ENCODE data around the gene FAM13B.
"Not testable (repeated sequence)": the region's sequence is repeated elsewhere in the genome, so short reads cannot be mapped to it uniquely, and the experiment has no call there.

FAM13B gene

GRCh38 chr5:138052718-138053117 lies 19.8 kb upstream of the FAM13B start:
- not testable (repeated sequence) for H3K9me3 ChIP-seq (ENCODE audit: low read length); H3K36me3 ChIP-seq (ENCODE audit: insufficient read depth, low read length); H3K4me3 ChIP-seq (ENCODE audit: low read length); H3K27me3 ChIP-seq (ENCODE audit: insufficient read depth, low read length); H2AFZ ChIP-seq (ENCODE audit: low read depth, low read length)
- peaks cover 10% of the 10 kb centered on the region for H3K4me1 ChIP-seq (ENCODE audit: insufficient read depth, low read length)

- Histone ChIP-seq H3K9me3 (ENCODE audit: low read length) (no peaks in the 10 kb centered on the region), H3K27me3 (ENCODE audit: insufficient read depth, low read length) (no peaks in the 10 kb centered on the region), H3K36me3 (ENCODE audit: insufficient read depth, low read length) (no peaks in the 10 kb centered on the region), H3K4me1 (ENCODE audit: insufficient read depth, low read length) (peaks cover 10% of the 10 kb centered on the region), H2AFZ (ENCODE audit: low read depth, low read length) (no peak overlapping the region), H3K4me3 (ENCODE audit: low read length) (no peak overlapping the region)
Measured at GRCh38 chr5:138051441-138052296, 18.8 kb upstream of the FAM13B start.

DNA sequence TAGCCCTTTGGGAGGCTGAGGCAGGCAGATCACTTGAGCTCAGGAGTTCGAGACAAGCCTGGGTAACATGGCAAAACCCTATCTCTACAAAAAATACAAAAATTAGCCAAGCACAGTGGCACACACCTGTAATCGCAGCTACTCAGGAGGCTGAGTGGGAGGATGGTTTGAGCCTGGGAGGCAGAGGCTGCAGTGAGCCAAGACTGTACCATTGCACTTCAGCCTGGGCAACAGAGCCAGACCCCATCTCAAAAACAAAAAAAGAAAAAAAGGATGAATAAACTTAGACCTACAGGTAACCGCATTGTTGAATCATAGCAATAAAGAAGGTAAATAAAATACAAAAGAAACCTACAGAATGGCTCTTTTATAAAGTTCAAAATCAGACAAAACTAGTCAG lies 12.4 kb upstream of the FAM13B start:
- not testable (repeated sequence) for H3K4me3 ChIP-seq (ENCODE audit: low read length); H2AFZ ChIP-seq (ENCODE audit: low read depth, low read length); H3K27me3 ChIP-seq (ENCODE audit: insufficient read depth, low read length); H3K36me3 ChIP-seq (ENCODE audit: insufficient read depth, low read length); H3K9me3 ChIP-seq (ENCODE audit: low read length); H3K4me1 ChIP-seq (ENCODE audit: insufficient read depth, low read length)

- Histone ChIP-seq H3K4me1 (ENCODE audit: insufficient read depth, low read length) (peaks cover 3% of the 10 kb centered on the region), H3K4me3 (ENCODE audit: low read length) (no peak overlapping the region), H3K9me3 (ENCODE audit: low read length) (no peaks in the 10 kb centered on the region), H2AFZ (ENCODE audit: low read depth, low read length) (no peak overlapping the region), H3K27me3 (ENCODE audit: insufficient read depth, low read length) (no peaks in the 10 kb centered on the region), H3K36me3 (ENCODE audit: insufficient read depth, low read length) (no peaks in the 10 kb centered on the region)
Measured at GRCh38 chr5:138038826-138039225, 5.9 kb upstream of the FAM13B start.

DNA sequence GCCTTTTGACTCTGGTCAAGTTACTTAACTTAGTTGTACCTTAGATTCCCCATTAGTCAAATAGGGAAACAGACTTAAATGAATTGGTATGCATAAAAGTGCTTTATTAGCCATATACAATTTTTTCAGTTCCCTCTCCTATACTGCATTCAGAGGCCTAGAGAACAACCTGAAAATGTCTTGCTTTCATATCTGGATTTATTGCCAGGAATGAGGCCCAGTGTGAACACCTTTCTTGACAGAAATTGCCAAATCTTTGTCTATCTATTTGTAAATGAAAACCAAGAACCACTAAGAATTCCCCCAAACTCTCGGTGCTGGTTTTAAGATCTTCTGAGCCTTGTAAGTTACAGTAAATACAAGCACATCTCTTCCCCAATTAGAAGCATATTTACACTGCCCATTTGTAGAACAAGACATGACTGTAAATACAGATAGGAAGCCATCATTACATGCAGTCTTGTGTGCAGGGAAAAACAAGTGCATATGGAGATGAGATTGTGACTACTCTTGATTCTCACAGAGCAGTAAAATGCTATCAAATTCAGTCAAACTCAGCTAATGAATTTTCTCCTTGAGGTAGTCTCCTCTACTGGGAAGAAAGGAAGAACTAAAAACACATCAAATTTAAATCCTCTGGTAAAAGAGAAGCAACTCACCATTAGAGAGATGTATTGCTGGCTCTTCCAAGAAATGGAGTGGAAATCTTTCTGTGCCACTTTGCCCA lies 5.2 kb upstream of the FAM13B start:
- Histone ChIP-seq H3K4me1 (ENCODE audit: insufficient read depth, low read length) (peaks cover 9% of the 10 kb centered on the region), H3K27me3 (ENCODE audit: insufficient read depth, low read length) (no peaks in the 10 kb centered on the region), H2AFZ (ENCODE audit: low read depth, low read length) (no peak overlapping the region), H3K9me3 (ENCODE audit: low read length) (no peaks in the 10 kb centered on the region), H3K36me3 (ENCODE audit: insufficient read depth, low read length) (no peaks in the 10 kb centered on the region), H3K4me3 (ENCODE audit: low read length) (no peak overlapping the region)

DNA sequence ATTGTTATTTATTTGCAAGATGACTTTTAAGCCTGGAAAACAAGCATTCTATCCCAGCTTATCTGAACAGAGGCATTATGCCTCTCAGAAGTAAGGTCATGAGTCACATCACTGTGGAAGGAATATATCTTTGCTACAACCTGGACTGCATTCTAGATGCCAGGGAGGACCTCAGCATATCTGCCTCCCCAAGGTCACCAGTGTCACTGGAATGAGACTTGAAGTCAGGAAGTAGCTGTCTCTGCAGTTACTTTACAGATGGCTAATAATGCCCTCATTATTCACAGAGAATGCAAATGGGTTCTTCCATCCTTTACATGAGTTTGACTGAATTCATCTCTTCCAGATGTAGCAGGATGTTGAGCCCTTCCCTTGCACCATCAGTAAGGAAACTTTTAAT lies 4.4 kb upstream of the FAM13B start:
- Histone ChIP-seq H3K36me3 (ENCODE audit: insufficient read depth, low read length) (no peaks in the 10 kb centered on the region), H3K4me1 (ENCODE audit: insufficient read depth, low read length) (peaks cover 9% of the 10 kb centered on the region), H3K27me3 (ENCODE audit: insufficient read depth, low read length) (no peaks in the 10 kb centered on the region), H2AFZ (ENCODE audit: low read depth, low read length) (no peak overlapping the region), H3K4me3 (ENCODE audit: low read length) (no peak overlapping the region), H3K9me3 (ENCODE audit: low read length) (no peaks in the 10 kb centered on the region)

DNA sequence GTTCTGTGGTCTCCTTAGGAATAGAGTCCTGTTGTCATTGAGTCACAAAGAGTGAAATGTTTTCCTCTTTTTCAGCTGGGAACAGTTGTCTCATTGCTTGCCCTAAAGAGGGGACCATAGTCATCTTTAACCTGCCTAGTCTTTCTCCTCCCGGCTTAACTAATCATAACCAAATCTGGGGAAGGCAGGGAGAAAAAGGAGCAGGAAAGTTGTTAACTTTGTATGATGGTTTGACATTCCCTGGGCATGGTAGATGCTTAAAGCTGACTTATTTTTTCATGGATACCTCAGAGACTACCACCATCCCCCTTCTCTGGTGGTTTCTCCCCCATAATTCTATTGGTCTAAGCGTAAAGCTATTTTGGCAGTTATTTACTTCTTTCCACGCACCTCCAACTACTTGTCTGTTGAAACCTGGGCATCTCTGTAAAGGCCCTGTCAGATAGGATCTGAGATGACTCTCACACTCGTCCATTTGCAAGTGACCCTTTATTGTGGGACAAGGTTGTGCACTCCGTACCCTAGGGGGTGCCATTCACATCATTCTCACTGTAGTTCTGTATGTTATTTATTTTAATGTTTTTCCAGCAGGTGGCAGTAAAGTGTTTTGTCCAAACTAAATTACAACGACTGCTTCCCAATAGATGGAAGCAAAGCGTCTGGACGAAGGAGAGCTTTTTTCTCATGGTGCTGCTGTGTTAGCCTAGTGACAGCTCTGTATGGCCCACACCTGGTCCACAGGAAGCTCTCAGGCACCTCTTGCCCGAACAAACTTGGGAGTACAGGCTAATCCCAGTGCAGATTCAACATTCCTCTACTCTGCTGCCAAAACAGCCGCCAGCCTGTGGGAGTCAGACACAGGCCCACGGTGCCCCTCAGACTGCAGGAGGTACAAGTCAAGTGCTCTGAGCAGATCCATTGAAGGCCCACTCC lies 3.0 kb upstream of the FAM13B start:
- Histone ChIP-seq H3K4me3 (ENCODE audit: low read length) (no peak overlapping the region), H3K27me3 (ENCODE audit: insufficient read depth, low read length) (no peaks in the 10 kb centered on the region), H3K36me3 (ENCODE audit: insufficient read depth, low read length) (no peaks in the 10 kb centered on the region), H3K4me1 (ENCODE audit: insufficient read depth, low read length) (peaks cover 15% of the 10 kb centered on the region), H2AFZ (ENCODE audit: low read depth, low read length) (peak overlapping the region; percentile 1), H3K9me3 (ENCODE audit: low read length) (no peaks in the 10 kb centered on the region)

DNA sequence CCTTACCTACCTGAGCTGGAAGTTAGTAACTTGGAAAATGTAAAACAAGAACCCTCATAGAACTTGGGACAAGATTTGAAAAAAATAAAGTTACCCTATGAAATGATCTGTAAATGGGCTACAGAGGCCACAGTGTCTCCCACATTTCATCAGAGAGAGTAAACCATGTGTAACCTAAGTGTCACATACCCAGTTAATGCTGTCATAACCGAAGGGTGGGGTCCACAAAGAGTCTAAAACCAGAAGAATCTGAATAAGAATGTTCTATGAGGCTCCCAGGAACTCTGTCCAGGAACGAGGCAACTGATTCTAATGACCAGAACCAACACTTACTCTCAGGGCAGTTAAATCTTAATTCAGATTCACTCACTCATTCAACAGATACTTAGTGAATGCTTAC lies 1.0 kb upstream of the FAM13B start:
- H3K9me3 ChIP-seq (ENCODE audit: low read length): no peaks in the 10 kb centered on the region
- H3K4me1 ChIP-seq (ENCODE audit: insufficient read depth, low read length): peaks cover 16% of the 10 kb centered on the region
- H3K36me3 ChIP-seq (ENCODE audit: insufficient read depth, low read length): peaks cover 2% of the 10 kb centered on the region
- no peaks in the 10 kb centered on the region for H3K27me3 ChIP-seq (ENCODE audit: insufficient read depth, low read length)
- H2AFZ ChIP-seq (ENCODE audit: low read depth, low read length): peak overlapping the region; percentile 96
- peak overlapping the region; percentile 97 for H3K4me3 ChIP-seq (ENCODE audit: low read length)

GRCh38 chr5:138033386-138033808 lies 518 bp upstream of the FAM13B start:
- H2AFZ ChIP-seq (ENCODE audit: low read depth, low read length): peak overlapping the region; percentile 96
- H3K36me3 ChIP-seq (ENCODE audit: insufficient read depth, low read length): peaks cover 2% of the 10 kb centered on the region
- no peaks in the 10 kb centered on the region for H3K9me3 ChIP-seq (ENCODE audit: low read length)
- H3K4me3 ChIP-seq (ENCODE audit: low read length): peak overlapping the region; percentile 97
- H3K4me1 ChIP-seq (ENCODE audit: insufficient read depth, low read length): peaks cover 16% of the 10 kb centered on the region
- no peaks in the 10 kb centered on the region for H3K27me3 ChIP-seq (ENCODE audit: insufficient read depth, low read length)

DNA sequence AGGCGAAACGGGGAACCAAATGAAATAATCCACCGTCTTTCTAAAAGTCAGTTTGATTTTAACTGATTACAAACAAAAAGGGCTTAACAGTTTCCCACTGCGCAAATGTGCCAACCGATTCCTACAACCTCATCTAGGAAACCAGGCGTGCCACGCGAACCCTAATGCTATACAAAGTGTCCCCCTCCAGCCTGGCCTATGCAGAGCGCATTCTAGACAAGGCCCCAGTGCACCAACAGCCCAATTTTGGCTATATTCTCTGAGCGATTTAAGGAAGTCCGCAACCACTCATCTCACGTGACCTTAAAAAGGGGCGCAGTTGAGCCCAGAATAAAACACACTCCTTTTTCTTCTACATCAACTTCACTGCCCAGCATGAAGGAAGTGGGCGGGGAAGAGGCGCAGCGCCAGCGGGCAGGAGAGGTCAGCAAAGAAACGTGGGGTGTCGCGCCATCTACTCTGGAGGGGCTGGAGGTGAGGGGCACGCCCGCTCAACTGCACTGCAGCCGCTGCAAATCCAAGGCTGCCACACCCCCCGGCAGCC lies 779 bp downstream of the FAM13B start:
- Histone ChIP-seq H3K9me3 (ENCODE audit: low read length) (no peaks in the 10 kb centered on the region), H3K27me3 (ENCODE audit: insufficient read depth, low read length) (no peaks in the 10 kb centered on the region), H3K4me1 (ENCODE audit: insufficient read depth, low read length) (peaks cover 16% of the 10 kb centered on the region), H2AFZ (ENCODE audit: low read depth, low read length) (peak overlapping the region; percentile 96), H3K36me3 (ENCODE audit: insufficient read depth, low read length) (peaks cover 2% of the 10 kb centered on the region), H3K4me3 (ENCODE audit: low read length) (peak overlapping the region; percentile 97)

DNA sequence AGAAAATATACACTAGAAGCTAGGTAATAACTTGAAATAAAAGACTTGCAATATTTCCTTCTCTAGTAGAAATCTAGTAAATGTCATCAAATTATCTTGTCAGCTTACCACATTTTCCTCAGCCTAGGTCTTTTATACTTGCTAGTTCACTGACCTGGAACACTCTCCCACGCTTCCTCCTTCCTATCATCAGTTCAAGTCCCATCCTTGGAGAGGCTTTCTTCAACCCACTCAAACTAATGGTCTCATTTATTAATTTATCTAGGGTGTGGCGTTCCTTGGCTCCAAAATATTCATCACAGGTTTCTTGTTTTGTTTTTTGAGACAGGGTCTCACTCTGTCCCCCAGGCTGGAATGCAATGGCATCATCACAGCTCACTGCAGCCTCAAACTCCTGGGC lies 2.9 kb downstream of the FAM13B start:
- H3K9me3 ChIP-seq (ENCODE audit: low read length): no peaks in the 10 kb centered on the region

GRCh38 chr5:138029501-138029900 lies 3.4 kb downstream of the FAM13B start:
- no peak overlapping the region for H3K4me3 ChIP-seq (ENCODE audit: low read length)

More for the DNA sequence above, 2.9 kb downstream of the FAM13B start:
- Histone ChIP-seq H3K27me3 (ENCODE audit: insufficient read depth, low read length) (no peaks in the 10 kb centered on the region), H3K36me3 (ENCODE audit: insufficient read depth, low read length) (peaks cover 2% of the 10 kb centered on the region), H2AFZ (ENCODE audit: low read depth, low read length) (no peak overlapping the region), H3K4me3 (ENCODE audit: low read length) (no peak overlapping the region), H3K4me1 (ENCODE audit: insufficient read depth, low read length) (peaks cover 16% of the 10 kb centered on the region)

More at GRCh38 chr5:138029501-138029900, 3.4 kb downstream of the FAM13B start:
- H3K36me3 ChIP-seq (ENCODE audit: insufficient read depth, low read length): peaks cover 2% of the 10 kb centered on the region
- peaks cover 16% of the 10 kb centered on the region for H3K4me1 ChIP-seq (ENCODE audit: insufficient read depth, low read length)
- H3K9me3 ChIP-seq (ENCODE audit: low read length): no peaks in the 10 kb centered on the region
- no peak overlapping the region for H2AFZ ChIP-seq (ENCODE audit: low read depth, low read length)
- no peaks in the 10 kb centered on the region for H3K27me3 ChIP-seq (ENCODE audit: insufficient read depth, low read length)

Data from neuron (in vitro differentiated cells).